SKM-1 (cell line): ENCODE measurements around the gene F5.
"Not testable (repeated sequence)": the region's sequence is repeated elsewhere in the genome, so short reads cannot be mapped to it uniquely, and the experiment has no call there.

Source experiments
- DNase-seq: peaks from one replicate; lab custom pipeline; 2025; ENCODE audit not compliant: unreplicated experiment; lab: John Stamatoyannopoulos, UW

The F5 gene

DNA sequence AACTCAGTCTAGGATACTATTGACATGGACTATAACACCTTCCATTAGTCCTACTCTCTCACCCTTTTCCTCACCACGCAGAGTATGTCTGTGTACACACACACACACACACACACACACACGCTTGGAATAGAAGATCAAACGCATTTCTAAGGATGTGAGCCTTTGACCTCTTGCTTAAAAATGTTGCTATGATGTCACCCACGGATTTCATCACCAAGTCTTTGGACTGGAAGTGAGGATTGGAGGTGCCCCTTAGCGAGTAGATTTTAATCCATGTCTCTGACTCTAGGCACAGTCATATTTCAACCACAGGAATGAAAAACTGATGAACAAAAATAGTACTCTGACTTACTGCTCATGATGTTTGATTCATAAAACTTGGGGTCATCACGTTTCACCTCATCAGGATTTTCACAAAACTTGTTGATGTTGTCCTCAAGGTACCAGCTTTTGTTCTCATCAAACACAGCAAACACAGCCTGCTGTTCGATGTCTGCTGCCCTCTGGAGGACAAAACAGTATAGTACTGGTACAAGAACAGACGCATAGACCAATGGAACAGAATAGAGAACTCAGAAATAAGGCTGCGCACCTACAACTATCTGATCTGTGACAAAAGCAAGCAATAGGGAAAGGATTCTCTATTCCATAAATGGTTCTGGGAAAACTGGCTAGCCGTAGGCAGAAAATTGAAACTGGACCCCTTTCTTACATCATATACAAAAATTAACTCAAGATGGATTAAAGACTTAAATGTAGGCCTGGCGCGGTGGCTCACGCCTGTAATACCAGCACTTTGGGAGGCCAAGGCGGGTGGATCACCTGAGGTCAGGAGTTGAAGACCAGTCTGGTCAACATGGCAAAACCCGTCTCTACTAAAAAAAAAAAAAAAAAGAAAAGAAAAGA, 39.9 kb downstream of the F5 start:
- DNase-seq: peak; percentile 64

DNA sequence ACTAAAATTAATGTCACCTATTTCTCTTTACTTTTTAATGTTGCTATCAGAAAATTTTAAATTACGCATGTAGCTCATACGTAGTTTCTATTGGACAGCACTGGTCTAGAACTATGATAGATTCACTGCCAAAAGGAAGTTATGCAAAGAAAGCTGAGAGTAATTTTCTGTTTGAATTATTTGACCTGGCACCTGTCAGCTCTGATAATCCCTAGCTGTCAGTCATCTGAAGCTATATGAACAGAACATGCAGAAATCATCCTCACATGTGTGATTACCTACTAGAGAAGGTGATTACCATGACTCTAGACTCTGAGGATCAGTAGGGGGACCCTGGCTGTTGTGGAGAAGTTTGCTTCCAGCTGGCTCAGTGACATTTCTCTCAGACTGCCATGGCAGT, 40.8 kb downstream of the F5 start:
- no peak for DNase-seq

DNA sequence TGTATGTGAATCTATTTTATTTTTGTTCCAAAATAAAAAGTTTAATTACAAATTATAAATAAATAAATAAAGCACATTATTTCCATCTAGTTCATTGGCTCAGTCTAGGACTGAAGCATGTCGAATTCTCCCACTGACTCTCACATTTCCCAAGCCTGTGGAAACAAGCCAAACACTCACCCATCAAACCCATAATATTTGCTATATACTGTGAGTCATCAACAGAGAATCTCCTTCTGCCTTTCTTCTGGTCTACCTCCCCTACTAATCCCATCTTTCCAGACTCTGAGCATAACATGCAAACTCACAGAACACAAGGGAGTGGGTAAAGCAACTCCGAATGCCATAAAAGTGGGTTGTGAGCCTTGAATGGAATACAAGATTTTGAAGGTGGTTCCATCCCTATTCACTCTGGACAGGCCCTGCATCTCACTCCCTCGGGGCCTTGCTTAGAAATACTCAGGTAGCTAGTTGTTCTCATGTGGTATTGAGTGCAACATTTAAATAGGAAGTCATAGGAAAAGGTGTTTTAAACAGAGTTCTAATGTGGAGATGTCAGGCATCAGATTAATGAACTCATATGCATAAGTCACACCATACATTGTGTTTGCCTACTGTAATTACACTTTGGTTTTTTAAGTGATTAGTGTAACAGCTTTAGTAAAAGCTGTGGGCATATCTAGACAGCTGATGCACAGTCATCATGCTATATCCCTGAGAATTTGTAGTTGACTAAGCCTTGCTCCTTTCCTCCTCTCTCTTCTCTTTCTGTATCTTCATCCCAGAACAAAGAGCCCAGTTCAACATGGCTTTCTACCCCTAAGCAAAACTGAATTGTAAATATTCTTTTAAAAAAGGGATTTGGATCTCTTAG, 47.0 kb downstream of the F5 start:
- DNase-seq: no peak

DNA sequence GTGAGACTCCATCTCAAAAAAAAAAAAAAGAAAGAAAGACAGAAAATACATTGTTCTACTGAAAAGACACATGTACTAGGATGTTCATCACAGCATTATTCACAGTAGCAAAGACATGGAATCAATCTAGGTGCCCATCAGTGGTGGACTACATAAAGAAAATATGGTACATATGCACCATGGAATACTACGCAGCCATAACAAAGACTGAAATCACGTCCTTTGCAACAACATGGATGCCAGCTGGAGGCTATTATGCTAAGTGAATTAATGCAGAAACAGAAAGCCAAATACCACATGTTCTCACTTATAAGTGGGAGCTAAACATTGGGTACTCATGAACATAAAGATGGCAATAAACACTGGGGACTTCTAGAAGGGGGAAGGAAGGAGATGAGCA, 51.6 kb downstream of the F5 start:
- DNase-seq: no peak

- not testable (repeated sequence) for DNase-seq
Observed at GRCh38 chr1:169533528-169534190, 52.6 kb downstream of the F5 start.

DNA sequence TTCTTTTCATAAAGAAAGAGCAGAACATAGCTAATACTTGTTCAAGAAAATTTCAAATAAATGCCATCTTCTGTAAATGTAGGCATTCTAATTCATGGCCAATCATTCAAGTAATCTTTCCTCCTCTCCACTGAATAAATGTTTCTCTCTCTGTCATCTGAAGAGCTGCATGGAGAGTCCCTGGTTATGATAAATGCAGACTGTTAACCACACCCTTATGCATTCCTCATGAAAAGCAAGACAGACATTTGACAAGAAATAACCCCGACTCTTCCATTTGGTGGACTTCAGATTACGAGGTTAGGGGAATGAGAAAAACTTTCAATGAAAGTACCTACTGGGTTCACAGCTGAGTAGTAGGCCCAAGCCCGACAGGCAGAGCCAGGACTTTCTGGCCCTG, 55.8 kb downstream of the F5 start:
- no peak for DNase-seq

DNA sequence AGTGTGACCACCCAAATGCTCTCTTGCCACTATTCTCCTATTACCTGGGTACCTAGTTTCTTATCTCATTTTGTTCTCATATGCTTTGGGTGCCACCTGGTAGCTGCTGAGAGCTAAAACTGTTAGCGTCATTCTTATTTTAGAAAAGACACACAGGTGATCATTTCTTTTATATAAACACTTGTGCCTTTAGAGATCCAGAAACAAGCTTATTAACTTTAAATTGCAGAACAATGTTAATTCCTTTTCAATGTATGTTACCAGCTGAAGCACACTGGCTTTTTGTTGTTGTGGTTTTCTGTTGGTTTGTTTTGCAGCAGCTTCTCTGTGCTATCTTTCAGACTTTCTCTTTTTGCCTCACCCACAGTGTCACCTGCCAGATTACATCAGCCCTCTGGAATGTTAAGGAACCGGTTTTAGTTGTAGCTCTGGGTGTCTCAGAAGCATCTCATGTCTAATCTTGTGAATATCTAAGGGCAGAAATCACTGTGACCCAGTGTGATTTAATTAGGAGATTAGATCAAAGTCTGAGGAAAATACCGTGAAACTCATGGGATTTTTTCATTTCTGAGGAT, 57.1 kb downstream of the F5 start:
- DNase-seq: no peak

DNA sequence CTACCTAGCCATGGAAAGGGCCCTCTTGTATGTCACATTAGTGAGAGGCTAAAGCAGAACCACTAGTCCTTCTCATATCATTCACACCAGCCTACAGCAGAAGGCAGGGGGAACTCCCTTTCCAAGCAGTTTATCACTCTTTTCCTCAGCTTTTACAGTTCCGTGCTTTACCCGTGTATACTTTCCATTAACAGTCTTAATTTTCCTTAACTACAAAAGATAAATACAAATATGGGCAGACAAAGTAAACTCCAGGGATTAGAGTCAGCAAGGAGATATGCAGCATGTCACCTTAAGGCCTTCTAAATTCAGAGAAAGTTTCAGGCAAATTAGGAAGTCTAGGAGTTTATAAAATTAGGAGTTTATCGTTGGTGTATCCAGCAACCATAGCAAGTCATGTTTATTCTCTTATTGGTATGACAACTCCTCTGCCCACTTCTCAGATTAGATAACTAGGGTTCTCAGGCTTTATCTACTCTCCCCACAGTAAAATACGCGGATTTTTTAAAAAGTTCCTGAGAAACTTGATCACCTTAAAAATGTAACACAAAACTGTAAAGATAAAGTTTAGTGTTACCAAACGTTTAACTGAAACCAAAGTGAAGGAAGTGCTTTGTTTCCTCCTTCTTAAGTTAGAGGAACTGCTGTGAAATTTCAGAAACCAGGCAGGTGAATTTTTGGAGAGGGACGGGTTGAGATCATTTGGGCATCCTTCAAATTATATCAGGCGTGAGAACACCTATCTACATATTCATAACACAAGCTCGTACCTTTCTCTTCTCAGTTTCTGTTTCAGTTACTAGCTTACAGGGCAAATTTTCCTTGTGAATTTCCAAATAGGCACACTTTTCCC, 57.8 kb downstream of the F5 start:
- DNase-seq: peak; percentile 42

- peak; percentile 29 for DNase-seq
Observed at GRCh38 chr1:169527451-169528214, 58.6 kb downstream of the F5 start.

DNA sequence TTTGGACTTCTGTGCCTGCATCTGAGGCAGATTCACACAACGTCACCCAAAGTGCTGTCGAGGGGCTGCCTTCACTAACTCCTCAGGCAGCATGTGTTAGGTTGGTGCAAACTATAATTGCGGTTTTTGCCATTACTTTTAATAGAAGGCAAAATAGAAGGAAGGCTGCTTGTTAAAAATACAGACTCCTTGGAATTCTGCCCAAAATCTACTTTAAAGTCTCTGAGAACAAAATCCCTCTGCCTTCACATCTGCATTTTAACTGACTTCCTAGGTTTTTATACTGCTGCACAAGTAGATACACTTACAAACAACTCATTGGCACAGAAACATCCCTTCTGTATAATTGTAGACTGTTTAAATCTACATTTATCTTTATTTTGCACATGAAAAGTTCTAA, 59.3 kb downstream of the F5 start:
- no peak for DNase-seq

- no peak for DNase-seq
Observed at GRCh38 chr1:169526120-169526832, 60.0 kb downstream of the F5 start.

GRCh38 chr1:169525391-169525790, 60.9 kb downstream of the F5 start:
- DNase-seq: no peak

DNA sequence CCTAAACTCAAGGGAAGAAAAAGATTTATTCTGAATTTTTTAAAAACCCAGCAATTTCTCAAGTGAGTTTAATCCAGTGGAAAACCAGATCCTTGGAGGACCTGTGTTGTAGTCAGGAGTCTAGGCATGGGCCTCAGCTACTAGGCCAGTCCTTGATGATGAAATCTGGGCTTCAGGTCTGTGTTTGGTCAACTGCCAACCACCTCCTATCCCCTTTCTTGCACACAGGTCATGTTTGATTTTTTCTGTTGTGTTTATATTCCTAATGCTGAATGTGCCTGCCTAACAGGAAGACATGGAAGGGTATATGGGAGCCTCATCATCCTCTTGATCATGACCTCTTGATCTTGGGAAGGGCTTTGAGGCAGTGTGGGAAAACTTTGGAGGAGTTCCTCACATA, 62.4 kb downstream of the F5 start:
- no peak for DNase-seq

DNA sequence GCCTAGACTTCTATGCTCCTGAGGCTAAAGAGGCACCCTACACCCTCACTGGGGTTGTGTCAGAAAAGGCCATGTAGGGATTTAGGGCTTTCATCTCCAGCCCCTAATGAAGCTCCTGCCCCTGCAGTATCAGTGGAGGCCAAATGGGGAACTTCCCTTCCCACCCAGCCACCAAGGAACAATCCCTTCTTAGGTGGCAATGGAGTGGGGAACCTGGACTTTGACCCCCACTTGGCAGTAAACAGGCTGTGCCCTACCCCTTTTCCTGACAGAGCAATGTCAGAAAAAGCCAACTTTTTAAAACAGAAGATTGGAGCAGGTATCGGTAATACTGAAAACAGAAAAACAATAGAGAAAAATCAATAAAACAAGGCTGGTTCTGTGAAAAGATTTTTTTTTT, 65.1 kb downstream of the F5 start:
- DNase-seq: no peak

GRCh38 chr1:169517558-169518186, 68.6 kb downstream of the F5 start:
- no peak for DNase-seq

- DNase-seq: no peak
Observed at GRCh38 chr1:169515641-169516040, 70.6 kb downstream of the F5 start.

- DNase-seq: no peak
Observed at GRCh38 chr1:169514566-169515270, 71.6 kb downstream of the F5 start.

GRCh38 chr1:169513208-169513607, 73.1 kb downstream of the F5 start:
- peak; percentile 92 for DNase-seq
